NB4 (cell line): Measurements from ENCODE around the gene NOC3L.

Experiments
- POLR2A ChIP-seq: IDR thresholded peaks from 2 replicates; pipeline ENCODE4 v1.6.1; 2011; ENCODE audit warnings: mild to moderate bottlenecking; ENCODE audit not compliant: insufficient read length; ENCODE audit errors: extremely low read depth
- TF ChIP-seq, protein P1 (sequence below): IDR thresholded peaks from one replicate; pipeline ENCODE4 v1.5.1; 2012; ENCODE audit warnings: low read depth, low read length

DNA sequence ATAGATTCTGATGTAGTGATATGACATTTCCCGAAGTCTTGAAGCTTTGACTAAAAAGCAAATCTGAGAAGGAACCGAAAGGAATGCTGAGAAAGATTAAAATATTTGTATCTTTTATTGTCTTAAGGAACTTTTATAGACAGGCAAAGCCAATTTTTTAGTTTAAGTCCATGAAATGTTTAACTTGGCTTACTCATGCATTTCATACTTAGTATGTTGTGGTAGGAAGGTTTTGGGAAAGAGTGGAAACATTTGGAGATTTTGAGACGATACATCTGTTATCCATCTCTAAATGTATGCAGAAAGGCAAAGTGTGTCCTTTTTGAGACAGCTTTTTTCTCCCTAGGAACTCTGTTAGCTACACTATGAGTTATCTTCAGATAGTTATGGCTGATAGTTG, 49.7 kb upstream of the NOC3L start:
- TF ChIP-seq, protein P1, sequence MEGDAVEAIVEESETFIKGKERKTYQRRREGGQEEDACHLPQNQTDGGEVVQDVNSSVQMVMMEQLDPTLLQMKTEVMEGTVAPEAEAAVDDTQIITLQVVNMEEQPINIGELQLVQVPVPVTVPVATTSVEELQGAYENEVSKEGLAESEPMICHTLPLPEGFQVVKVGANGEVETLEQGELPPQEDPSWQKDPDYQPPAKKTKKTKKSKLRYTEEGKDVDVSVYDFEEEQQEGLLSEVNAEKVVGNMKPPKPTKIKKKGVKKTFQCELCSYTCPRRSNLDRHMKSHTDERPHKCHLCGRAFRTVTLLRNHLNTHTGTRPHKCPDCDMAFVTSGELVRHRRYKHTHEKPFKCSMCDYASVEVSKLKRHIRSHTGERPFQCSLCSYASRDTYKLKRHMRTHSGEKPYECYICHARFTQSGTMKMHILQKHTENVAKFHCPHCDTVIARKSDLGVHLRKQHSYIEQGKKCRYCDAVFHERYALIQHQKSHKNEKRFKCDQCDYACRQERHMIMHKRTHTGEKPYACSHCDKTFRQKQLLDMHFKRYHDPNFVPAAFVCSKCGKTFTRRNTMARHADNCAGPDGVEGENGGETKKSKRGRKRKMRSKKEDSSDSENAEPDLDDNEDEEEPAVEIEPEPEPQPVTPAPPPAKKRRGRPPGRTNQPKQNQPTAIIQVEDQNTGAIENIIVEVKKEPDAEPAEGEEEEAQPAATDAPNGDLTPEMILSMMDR = no peak
- no peak for TF ChIP-seq POLR2A
